Liver (tissue), 9 donors: ENCODE results near the gene PHF10. TPM values are rescaled to one million over a fixed set of nuclear protein-coding genes. Genes with fewer than 3 reads are reported as not detected.

Source experiments
- DNase-seq: peaks from one replicate; pipeline ENCODE4 v3.0.0-alpha.2; 2017; ENCODE audit warnings: low spot score
- H3K27ac ChIP-seq, 2 donors: one replicate each; pipeline ENCODE4 v1.7.0; 2013; ENCODE audit warnings: inconsistent platforms in 2 of 2, low read length in 2 of 2, control low read depth in 1 of 2, low read depth in 1 of 2, mild to moderate bottlenecking in 1 of 2
- H3K27me3 ChIP-seq, 4 donors: one replicate each; pipeline versions ENCODE4 v1.6.1 to v1.7.0; 2013; ENCODE audit warnings: low read length in 3 of 4, inconsistent platforms in 1 of 4, mild to moderate bottlenecking in 1 of 4, moderate library complexity in 1 of 4; ENCODE audit not compliant: control insufficient read depth in 4 of 4, insufficient read depth in 4 of 4
- H3K36me3 ChIP-seq, 4 donors: one replicate each; pipeline versions ENCODE4 v1.6.1 to v1.7.0; 2013; ENCODE audit warnings: low read length in 3 of 4, mild to moderate bottlenecking in 3 of 4, low read depth in 1 of 4, moderate library complexity in 1 of 4; ENCODE audit not compliant: control insufficient read depth in 4 of 4, insufficient read depth in 3 of 4
- H3K4me1 ChIP-seq, 4 donors: one replicate each; pipeline versions ENCODE4 v1.6.1 to v1.7.0; 2013; ENCODE audit warnings: low read length in 3 of 4, mild to moderate bottlenecking in 3 of 4, moderate library complexity in 1 of 4; ENCODE audit not compliant: control insufficient read depth in 4 of 4, insufficient read depth in 4 of 4
- H3K4me3 ChIP-seq, 3 donors: one replicate each; pipeline versions ENCODE4 v1.6.1 to v1.7.0; 2013; ENCODE audit warnings: low read length in 3 of 3, control low read depth in 1 of 3, low read depth in 1 of 3, mild to moderate bottlenecking in 1 of 3
- H3K9ac ChIP-seq, 2 donors: one replicate each; pipeline ENCODE4 v1.7.0; 2013; ENCODE audit warnings: low read length in 2 of 2, mild to moderate bottlenecking in 2 of 2, moderate library complexity in 2 of 2, control low read depth in 1 of 2, low read depth in 1 of 2
- H3K9me3 ChIP-seq, 4 donors: one replicate each; pipeline versions ENCODE4 v1.6.1 to v1.7.0; 2013; ENCODE audit warnings: low read length in 3 of 4; ENCODE audit not compliant: control insufficient read depth in 4 of 4
- ATF3 ChIP-seq: IDR thresholded peaks from 2 replicates; pipeline ENCODE4 v1.6.1; 2016; ENCODE audit warnings: antibody characterized with exemption
- CTCF ChIP-seq: fragments of 150-350 bp; IDR thresholded peaks from 2 replicates; pipeline ENCODE4 v1.5.1; 2017; ENCODE audit warnings: improper control_type of control experiment, low read depth, low read length; ENCODE audit not compliant: missing input control
- EGR1 ChIP-seq, 2 donors: IDR thresholded peaks; 2 replicates each; pipeline ENCODE4 v1.6.1; 2016 to 2018; ENCODE audit warnings: antibody characterized with exemption in 2 of 2, low read depth in 2 of 2
- FOXA1 ChIP-seq: IDR thresholded peaks from 2 replicates; pipeline ENCODE4 v1.6.1; 2016; ENCODE audit warnings: antibody characterized with exemption
- FOXA2 ChIP-seq: IDR thresholded peaks from 2 replicates; pipeline ENCODE4 v1.6.1; 2016; ENCODE audit warnings: antibody characterized with exemption
- GABPA ChIP-seq, 2 donors: IDR thresholded peaks in 1 of 2; conservative IDR thresholded peaks in 1 of 2; 2 replicates each; pipeline ENCODE4 v1.6.1; 2016; ENCODE audit warnings: antibody characterized with exemption in 2 of 2, mild to moderate bottlenecking in 1 of 2, moderate library complexity in 1 of 2
- HNF4A ChIP-seq, 2 donors: conservative IDR thresholded peaks; 2 replicates each; pipeline ENCODE4 v1.6.1; 2016; ENCODE audit warnings: antibody characterized with exemption in 2 of 2, mild to moderate bottlenecking in 2 of 2
- HNF4G ChIP-seq: IDR thresholded peaks from 2 replicates; pipeline ENCODE4 v1.6.1; 2016; ENCODE audit warnings: antibody characterized with exemption
- JUND ChIP-seq, 2 donors: IDR thresholded peaks; 2 replicates each; pipeline ENCODE4 v1.6.1; 2016; ENCODE audit warnings: antibody characterized with exemption in 2 of 2
- MAX ChIP-seq: IDR thresholded peaks from 2 replicates; pipeline ENCODE4 v1.6.1; 2016; ENCODE audit warnings: antibody characterized with exemption
- NR2F2 ChIP-seq: IDR thresholded peaks from 2 replicates; pipeline ENCODE4 v1.6.1; 2016; ENCODE audit warnings: antibody characterized with exemption
- RAD21 ChIP-seq, 2 donors: IDR thresholded peaks; 2 replicates each; pipeline ENCODE4 v1.6.1; 2016; ENCODE audit warnings: antibody characterized with exemption in 2 of 2, mild to moderate bottlenecking in 2 of 2
- REST ChIP-seq: IDR thresholded peaks from 2 replicates; pipeline ENCODE4 v1.6.1; 2016; ENCODE audit warnings: antibody characterized with exemption, mild to moderate bottlenecking
- RXRA ChIP-seq, 2 donors: IDR thresholded peaks; 2 replicates each; pipeline ENCODE4 v1.6.1; 2017 to 2018; ENCODE audit warnings: antibody characterized with exemption in 2 of 2, mild to moderate bottlenecking in 1 of 2
- SP1 ChIP-seq: IDR thresholded peaks from 2 replicates; pipeline ENCODE4 v1.6.1; 2018; ENCODE audit warnings: antibody characterized with exemption, mild to moderate bottlenecking
- TAF1 ChIP-seq: conservative IDR thresholded peaks from 2 replicates; pipeline ENCODE4 v1.6.1; 2016; ENCODE audit warnings: antibody characterized with exemption, mild to moderate bottlenecking
- YY1 ChIP-seq: IDR thresholded peaks from 2 replicates; pipeline ENCODE4 v1.6.1; 2016; ENCODE audit warnings: antibody characterized with exemption, mild to moderate bottlenecking
- ZBTB33 ChIP-seq: IDR thresholded peaks from 2 replicates; pipeline ENCODE4 v1.6.1; 2016; ENCODE audit warnings: antibody characterized with exemption
- WGBS: extraction: QIAGEN DNeasy Blood & Tissue Kit; methylation state at CpG from one replicate; pipeline ENCODE4 v1.1.7; 2013; 5-methylcytosine and 5-hydroxymethylcytosine counted together
- polyA plus RNA-seq, 2 donors: library from polyadenylated mRNA; stranded (reverse) in 1 of 2; unstranded in 1 of 2; fragments of 200-250 nt in 1 of 2; fragments of >200 nt in 1 of 2; fragmentation: Nextera tagmentation in 1 of 2; extraction: Ambion mirVana in 1 of 2; gene quantifications; one replicate each; pipeline versions ENCODE4 v1.2.1 to v1.2.3, GENCODE V29; 2013 to 2015
- total RNA-seq, 2 donors: library from RNA; depleted of rRNA; stranded (reverse); fragments of >200 nt; gene quantifications; one replicate each; pipeline ENCODE4 v1.2.3, GENCODE V29; 2014
- donor health status: healthy.
- donor health status: healthy.
- donor health status: healthy.
- donor health status: healthy.
- donor health status: healthy.

The PHF10 gene
- total and polyA plus RNA-seq, 4 donors, result 10.2 to 25.7 (median 18.6) TPM

GRCh38 chr6:169702840-169703246 lies 21.5 kb downstream of the PHF10 start:
- no peak for DNase-seq
- Histone ChIP-seq H3K9me3 (no peaks in the 10 kb centered on the region), H3K4me3 (peak overlapping the region; percentile 70 to 98 (median 93)), H3K27ac (peak overlapping the region; percentile 78 to 89), H3K36me3 (peaks cover 0 to 7% (median 1%) of the 10 kb centered on the region in 4 donors), H3K9ac (peak overlapping the region; percentile 46 to 67), H3K27me3 (no peaks in the 10 kb centered on the region), H3K4me1 (peaks cover 3 to 43% (median 28%) of the 10 kb centered on the region in 4 donors)
- WGBS, result 4% methylated on average over 22 of the region's 22 CpGs
- TF ChIP-seq HNF4G, result no peak
- TF ChIP-seq MAX, result peak; percentile 32

GRCh38 chr6:169701954-169702839 lies 22.1 kb downstream of the PHF10 start, which contains the start of the genes C6orf120 and WDR27:
Gene C6orf120 (plus strand): TSS chr6:169702126. CDS start chr6:169702460, 334 bp downstream.
Gene WDR27 (minus strand): TSS chr6:169702029. CDS start chr6:169689005, 13,024 bp downstream.
- H3K9ac ChIP-seq, result peak within 1 kb of the TSS; percentile 61 to 91
- peaks cover 3 to 43% (median 28%) of the 10 kb centered on the region in 4 donors for H3K4me1 ChIP-seq
- H3K36me3 ChIP-seq, result peaks cover 0 to 7% (median 1%) of the 10 kb centered on the region in 4 donors
- under 1% methylated on average over 92 of the region's 92 CpGs for WGBS
- no peaks in the 10 kb centered on the region for H3K9me3 ChIP-seq
- DNase-seq, result peak; percentile 95
- TF ChIP-seq SP1 (peak; percentile 33), RXRA (IDR thresholded peaks at IDR 0.05) (no peak), HNF4A (conservative IDR thresholded peaks at IDR 0.05) (no peak), EGR1 (IDR thresholded peaks at IDR 0.05; ENCODE audit: low read depth in 2 of 2) (peak; percentile 75 to 83), CTCF (no peak), MAX (no peak), TAF1 (peak; percentile 59), REST (peak; percentile 58), ZBTB33 (peak; percentile 99), FOXA2 (no peak), YY1 (peak; percentile 7), GABPA (IDR thresholded peaks at IDR 0.05 in 1 of 2, conservative IDR thresholded peaks at IDR 0.05 in 1 of 2) (peak; percentile 88 to 98), FOXA1 (no peak), ATF3 (no peak), NR2F2 (no peak), JUND (IDR thresholded peaks at IDR 0.05) (no peak), HNF4G (no peak), RAD21 (IDR thresholded peaks at IDR 0.05) (peak; percentile 32 to 35)
- H3K27ac ChIP-seq, result peak within 1 kb of the TSS; percentile 78 to 89
- H3K27me3 ChIP-seq, result no peaks in the 10 kb centered on the region
- peak within 1 kb of the TSS; percentile 73 to 98 (median 93) for H3K4me3 ChIP-seq
